ENCODE data around the gene CRYBG1.

Gene CRYBG1

DNA sequence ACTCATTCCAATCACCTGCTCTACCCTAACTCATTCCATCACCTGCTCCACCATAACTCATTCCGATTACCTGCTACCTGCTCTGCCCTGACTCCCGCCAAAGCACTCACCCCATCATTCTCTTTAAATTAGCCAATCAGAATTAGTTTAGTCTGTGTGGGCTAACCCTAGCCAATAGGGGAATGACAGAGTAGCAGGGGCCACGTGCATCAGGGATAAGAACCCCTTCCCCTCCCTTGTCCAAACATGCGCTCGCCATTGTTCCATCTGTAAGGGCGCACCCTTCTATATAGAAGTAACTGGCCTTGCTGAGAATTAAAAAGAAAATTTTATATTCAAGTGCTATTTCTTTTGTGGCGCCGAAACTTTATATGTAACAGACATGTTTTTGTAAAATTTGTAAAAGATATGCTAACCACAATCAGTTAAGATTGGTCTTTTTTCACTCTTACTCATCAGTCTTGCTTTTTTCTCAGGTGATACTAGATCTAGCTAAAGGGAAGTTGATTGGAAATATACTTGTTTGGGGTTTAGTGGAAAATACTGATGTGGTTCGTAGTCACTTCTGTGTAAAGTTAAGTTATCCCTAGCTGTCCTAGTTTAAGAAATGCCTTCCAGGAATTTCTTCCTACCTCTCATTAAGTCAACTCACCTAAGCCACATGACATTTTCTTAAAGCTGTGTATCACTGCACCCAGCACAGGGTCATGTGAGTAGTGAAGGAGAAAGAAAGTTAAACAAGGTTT lies 252.3 kb downstream of the CRYBG1 start:
- DNase-seq = no peak

DNA sequence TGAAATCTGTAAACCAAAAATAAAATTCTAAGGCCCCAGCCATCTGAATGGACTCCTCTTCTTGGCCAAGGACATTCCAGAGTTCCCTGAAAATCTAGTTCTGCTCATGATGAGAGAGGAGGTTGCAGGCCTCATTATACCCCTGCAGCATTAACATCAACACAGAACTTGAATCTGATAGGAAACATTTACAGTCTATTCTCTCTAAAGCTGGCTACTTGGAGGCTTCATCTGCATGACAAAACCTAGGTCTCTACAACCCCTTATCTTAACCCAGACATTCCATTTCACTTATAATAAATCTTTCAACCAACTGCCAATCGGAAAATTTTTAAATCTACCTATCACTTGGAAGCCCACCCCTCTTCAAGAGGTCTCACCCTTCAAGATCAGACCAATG lies 253.1 kb downstream of the CRYBG1 start:
- no peak for DNase-seq

DNA sequence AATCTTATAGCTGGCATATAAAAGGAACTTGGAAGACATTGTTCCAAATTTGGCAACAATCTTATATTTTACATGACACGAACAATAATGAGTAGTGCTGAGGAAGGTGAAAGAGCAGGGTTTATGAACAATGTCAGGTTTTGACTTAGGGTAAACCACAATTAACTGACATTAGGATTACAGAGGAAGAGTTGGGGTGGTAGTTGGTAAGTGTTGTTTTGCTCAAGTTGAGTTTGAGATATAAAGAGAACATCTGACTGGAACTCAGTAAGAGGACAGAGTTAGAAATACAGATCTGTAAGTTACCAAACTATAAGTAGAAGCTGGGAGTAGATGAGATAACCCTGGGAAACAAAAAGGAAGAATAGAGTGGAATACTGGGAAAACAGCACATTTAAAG lies 253.6 kb downstream of the CRYBG1 start:
- no peak for DNase-seq

DNA sequence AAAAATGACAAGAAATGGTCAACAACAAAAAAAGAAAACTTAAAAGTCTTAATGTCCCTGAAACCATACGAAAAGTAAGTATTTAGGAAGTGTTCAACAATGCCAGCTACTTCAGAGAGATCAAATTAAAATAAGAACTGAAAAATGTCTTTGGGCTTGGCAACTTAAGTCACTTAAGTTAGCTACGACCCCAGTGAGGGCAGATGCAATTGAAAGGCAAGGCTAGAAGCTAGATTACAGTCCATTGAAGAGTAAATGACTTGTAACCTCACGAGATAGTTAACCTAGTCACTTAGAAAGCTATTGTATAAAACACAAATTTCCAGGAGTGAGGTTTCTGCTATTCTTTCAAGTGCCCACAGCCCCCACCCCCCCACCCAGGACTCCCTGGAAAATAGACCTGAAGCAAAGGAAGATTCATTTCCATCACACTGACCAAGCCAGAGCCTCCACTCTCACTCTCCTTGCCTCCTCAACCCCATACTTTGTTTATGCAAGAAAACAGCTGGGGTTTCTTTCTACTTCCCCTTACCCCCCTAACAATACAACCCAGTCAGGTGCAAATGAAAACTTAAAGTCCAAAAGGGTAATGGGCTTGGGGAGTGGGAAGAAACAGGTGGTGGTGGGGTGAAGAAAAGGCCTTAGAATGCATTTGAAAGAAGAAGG lies 254.2 kb downstream of the CRYBG1 start:
- DNase-seq = no peak

DNA sequence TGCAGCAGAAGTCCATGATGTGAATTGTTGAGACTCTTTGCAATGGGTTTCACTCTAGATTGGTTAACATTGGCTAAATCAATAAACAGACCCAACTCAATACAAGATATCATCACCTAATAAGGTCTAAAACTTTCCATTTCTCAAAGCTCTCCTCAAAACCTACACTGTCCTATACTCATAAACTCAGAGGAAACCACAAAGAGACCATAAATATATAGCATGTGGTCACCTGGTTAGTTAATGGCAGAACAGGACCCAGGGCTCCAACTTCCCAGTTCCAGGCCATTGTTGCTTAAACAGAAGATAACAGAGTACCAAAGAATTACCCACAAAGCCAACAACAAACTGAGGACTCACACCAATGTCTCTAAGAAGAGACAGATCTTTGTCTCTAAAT lies 256.8 kb downstream of the CRYBG1 start:
- no peak for DNase-seq

DNA sequence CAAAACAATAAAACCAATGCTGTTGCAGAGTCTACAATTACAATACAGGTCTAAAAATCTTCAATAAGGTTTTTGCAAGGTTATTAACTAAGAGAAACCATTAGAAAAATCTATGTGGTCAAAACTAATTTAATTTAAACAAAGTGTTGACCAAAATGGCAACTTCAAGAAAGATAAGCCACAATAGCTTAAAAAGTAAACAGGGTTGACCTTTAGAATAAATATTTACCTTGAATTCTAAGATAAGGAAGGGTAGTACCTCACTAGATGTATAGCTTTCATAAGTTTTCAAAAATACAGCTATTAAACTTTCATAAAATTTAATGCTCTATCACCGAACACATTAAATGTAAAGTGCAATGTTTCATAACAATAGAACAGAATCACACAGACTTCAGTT lies 257.3 kb downstream of the CRYBG1 start:
- DNase-seq = no peak

DNA sequence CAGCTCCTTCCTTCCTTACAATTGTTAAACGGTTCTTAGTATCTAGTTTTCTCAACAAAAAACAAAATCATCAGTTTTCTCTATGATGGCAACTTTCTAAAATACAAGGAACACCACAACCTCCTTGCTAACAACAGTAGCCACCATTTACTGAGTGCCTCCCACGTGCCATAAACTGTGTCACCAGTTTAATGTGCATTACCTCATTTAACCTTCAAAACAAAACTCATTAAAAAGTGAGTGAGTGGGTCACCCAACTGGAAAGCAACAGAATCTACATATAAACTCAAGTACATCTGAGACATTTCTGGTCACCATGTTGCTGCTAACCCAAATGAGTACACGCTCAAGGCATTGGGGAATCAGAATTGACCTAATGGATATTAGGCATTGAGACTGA lies 257.8 kb downstream of the CRYBG1 start:
- DNase-seq = no peak

DNA sequence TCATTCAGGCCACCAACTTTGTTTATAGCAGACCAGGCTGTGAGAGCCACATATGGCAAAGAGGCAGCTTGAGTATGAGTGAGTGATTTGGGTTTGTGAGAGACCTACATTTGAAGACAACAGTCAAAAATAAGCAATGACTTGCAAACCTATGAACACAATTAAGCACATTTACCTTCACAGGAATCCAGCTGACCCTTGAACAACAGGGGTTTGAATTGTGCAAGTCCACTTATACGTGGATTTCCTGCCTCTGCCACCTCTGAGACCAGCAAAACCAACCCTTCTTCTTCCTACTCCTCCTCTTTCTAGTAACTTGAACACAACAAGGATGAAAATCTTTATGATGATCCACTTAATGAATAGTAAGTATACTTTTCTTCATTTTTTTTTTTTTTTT lies 258.7 kb downstream of the CRYBG1 start:
- no peak for DNase-seq

DNA sequence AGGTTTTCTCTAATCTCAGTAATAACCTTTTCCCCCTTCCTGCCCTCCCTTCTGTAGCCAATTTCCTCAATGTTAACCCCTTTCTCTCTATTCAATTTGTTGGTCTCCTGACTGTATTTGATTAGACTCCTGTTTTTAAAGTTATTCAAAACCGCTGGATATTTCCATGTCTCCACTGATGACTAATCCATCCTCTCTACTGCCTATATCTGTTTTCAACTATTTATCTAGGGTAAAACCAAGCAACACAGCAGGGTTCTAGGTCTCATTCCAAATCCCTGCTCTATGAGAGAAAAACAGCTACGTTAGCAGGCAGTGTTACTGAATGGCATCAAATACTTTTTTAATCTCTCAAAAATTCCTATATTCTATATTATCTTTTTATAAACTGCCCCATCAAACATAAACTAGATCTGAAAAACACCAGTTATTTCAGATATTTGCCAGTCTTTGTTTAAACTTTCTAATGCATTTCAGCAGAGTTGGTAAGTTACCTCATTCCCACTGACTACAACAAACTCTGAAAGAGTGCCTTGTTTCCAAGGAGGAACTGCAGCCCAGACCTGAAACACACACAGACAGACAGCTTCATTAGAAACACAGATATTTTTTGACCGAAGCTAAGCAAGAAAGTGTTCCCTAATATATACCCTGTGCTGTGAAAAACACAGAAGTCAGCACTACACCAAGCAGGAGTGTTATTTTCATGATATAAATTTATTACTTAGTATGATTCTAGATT lies 260.6 kb downstream of the CRYBG1 start:
- no peak for DNase-seq

All from SHP77 treated with DMSO at 0.1 percent for 48 hours (cell line).